CD4-positive, alpha-beta T cell (primary cell): ENCODE data around the gene SPATA2. TPM values are rescaled to one million over a fixed set of nuclear protein-coding genes. Genes with fewer than 3 reads are reported as not detected.

Experiments used
- ATAC-seq: fragments of 200-7000 bp; cut with Tn5 transposase; one replicate; pipeline ENCODE4 v1.10.0; 2022; ENCODE audit warnings: mild to moderate bottlenecking; ENCODE audit not compliant: poor library complexity
- CTCF ChIA-PET: fragments of 350-600 bp; sonication (Branson Sonifier 250); formaldehyde crosslinking; loops from one replicate; lab custom pipeline; 2021; ENCODE audit warnings: antibody characterized with exemption, inconsistent platforms; lab: Charles Lee
- POLR2A ChIA-PET: fragments of 350-600 bp; sonication (Branson Sonifier 250); formaldehyde crosslinking; loops from one replicate; lab custom pipeline; 2021; ENCODE audit warnings: antibody characterized with exemption, inconsistent platforms; lab: Charles Lee
- DNase-seq, 14 experiments: peaks; one replicate each; pipeline ENCODE4 v3.0.0-alpha.2; 2013 to 2020; ENCODE audit warnings: mixed read lengths in 2 of 14
- H3K27ac ChIP-seq, 2 donors: one replicate each; pipeline versions ENCODE4 v1.5.1 to v1.7.0; 2013; ENCODE audit warnings: low read length in 2 of 2, low read depth in 1 of 2, mild to moderate bottlenecking in 1 of 2
- H3K27me3 ChIP-seq, 2 experiments: 1 replicate in 1 of 2; 2 replicates in 1 of 2; pipeline versions ENCODE4 v1.6.1 to v1.7.0; 2013; ENCODE audit warnings: low read length in 2 of 2, control low read depth in 1 of 2, mild to moderate bottlenecking in 1 of 2, moderate library complexity in 1 of 2; ENCODE audit not compliant: insufficient read depth in 2 of 2, control insufficient read depth in 1 of 2
- H3K36me3 ChIP-seq: one replicate; pipeline ENCODE4 v1.6.1; 2013; ENCODE audit warnings: low read length, control low read depth; ENCODE audit not compliant: insufficient read depth
- H3K4me1 ChIP-seq: one replicate; pipeline ENCODE4 v1.6.1; 2013; ENCODE audit warnings: low read length, control low read depth; ENCODE audit not compliant: insufficient read depth
- H3K4me3 ChIP-seq: one replicate; pipeline ENCODE4 v1.5.1; 2013; ENCODE audit warnings: mild to moderate bottlenecking, low read length, moderate library complexity
- H3K9me3 ChIP-seq, 2 experiments: 1 replicate in 1 of 2; 2 replicates in 1 of 2; pipeline versions ENCODE4 v1.6.1 to v1.7.0; 2013; ENCODE audit warnings: low read length in 2 of 2, mild to moderate bottlenecking in 2 of 2, control low read depth in 1 of 2, moderate library complexity in 1 of 2; ENCODE audit not compliant: control insufficient read depth in 1 of 2, insufficient read depth in 1 of 2
- H3K27ac Mint-ChIP-seq: one replicate; pipeline ENCODE4 v1.8.0; 2020; ENCODE audit warnings: mixed read lengths
- H3K27me3 Mint-ChIP-seq: one replicate; pipeline ENCODE4 v1.8.0; 2021; ENCODE audit warnings: mixed read lengths
- H3K36me3 Mint-ChIP-seq: one replicate; pipeline ENCODE4 v1.8.0; 2021; ENCODE audit warnings: low read depth, mixed read lengths
- H3K4me1 Mint-ChIP-seq: one replicate; pipeline ENCODE4 v1.8.0; 2021; ENCODE audit warnings: low read depth, mixed read lengths
- H3K4me3 Mint-ChIP-seq: one replicate; pipeline ENCODE4 v1.8.0; 2020; ENCODE audit warnings: mild to moderate bottlenecking, mixed read lengths
- H3K9me3 Mint-ChIP-seq: one replicate; pipeline ENCODE4 v1.8.0; 2020; ENCODE audit warnings: mixed read lengths
- intact Hi-C, 2 experiments: fragments of 100-400 bp; cut with DNase I in 1 of 2; cut with micrococcal nuclease in 1 of 2; formaldehyde crosslinking; loops; one replicate each; pipeline versions ENCODE4 v1.15.1 to v1.9.0; 2023 to 2025; cut with DNase I, micrococcal nuclease
- total RNA-seq, 174 experiments: library from RNA in 2 of 174; stranded (reverse) in 2 of 174; gene quantifications; one replicate each; pipeline ENCODE4 v1.2.3 and lab custom pipeline; 2021 to 2026
- TF ChIP-seq, protein P1 (sequence below): fragments of 200-600 bp; IDR thresholded peaks from one replicate; pipeline ENCODE4 v1.8.0; 2022; ENCODE audit warnings: antibody characterized with exemption, mild to moderate bottlenecking

The SPATA2 gene
- total RNA-seq, 2 experiments from 2014 or later: 16.0 to 16.4 TPM

DNA sequence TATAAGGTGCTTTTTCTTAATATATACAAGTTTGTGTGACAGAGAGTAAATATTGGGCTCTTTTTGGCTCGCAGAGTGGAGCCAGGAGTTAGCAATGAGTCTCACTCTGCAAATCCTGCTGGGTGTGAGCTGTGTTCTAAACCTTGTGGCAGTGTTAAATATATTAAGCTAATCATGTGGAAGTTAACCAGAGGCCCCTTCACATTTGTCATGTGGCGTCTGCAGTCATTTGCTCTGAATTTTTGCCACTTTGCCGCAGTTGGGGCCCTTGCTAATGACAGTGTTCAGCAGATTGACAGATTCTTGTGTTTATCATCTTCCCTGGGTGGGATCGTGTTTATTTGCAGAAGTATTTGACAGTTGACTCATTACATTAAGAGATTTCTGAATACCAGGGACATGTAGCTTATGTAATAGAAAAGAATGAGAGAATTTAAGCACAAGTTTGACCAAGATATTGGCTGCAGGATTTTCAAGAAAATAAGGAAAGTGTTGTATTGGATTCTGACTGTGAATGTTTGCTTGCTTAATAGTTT is 37.9 kb downstream of the SPATA2 start:
- Mint-ChIP-seq H3K4me3 (no peak overlapping the region), H3K36me3 (peaks cover 72% of the 10 kb centered on the region), H3K27ac (no peak overlapping the region), H3K4me1 (no peaks in the 10 kb centered on the region), H3K9me3 (no peaks in the 10 kb centered on the region), H3K27me3 (no peaks in the 10 kb centered on the region)
- intact Hi-C loops: no loop called here
- no peaks in the 10 kb centered on the region for H3K9me3 ChIP-seq
- CTCF ChIA-PET: no interaction called here
- POLR2A ChIA-PET: no interaction called here
- TF ChIP-seq, protein P1, sequence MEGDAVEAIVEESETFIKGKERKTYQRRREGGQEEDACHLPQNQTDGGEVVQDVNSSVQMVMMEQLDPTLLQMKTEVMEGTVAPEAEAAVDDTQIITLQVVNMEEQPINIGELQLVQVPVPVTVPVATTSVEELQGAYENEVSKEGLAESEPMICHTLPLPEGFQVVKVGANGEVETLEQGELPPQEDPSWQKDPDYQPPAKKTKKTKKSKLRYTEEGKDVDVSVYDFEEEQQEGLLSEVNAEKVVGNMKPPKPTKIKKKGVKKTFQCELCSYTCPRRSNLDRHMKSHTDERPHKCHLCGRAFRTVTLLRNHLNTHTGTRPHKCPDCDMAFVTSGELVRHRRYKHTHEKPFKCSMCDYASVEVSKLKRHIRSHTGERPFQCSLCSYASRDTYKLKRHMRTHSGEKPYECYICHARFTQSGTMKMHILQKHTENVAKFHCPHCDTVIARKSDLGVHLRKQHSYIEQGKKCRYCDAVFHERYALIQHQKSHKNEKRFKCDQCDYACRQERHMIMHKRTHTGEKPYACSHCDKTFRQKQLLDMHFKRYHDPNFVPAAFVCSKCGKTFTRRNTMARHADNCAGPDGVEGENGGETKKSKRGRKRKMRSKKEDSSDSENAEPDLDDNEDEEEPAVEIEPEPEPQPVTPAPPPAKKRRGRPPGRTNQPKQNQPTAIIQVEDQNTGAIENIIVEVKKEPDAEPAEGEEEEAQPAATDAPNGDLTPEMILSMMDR: no peak
- no peak for ATAC-seq
- no peak overlapping the region for H3K4me3 ChIP-seq
- DNase-seq: no peak
- no peak overlapping the region for H3K27ac ChIP-seq
- H3K27me3 ChIP-seq: no peaks in the 10 kb centered on the region
- H3K36me3 ChIP-seq: peaks cover 47% of the 10 kb centered on the region
- no peaks in the 10 kb centered on the region for H3K4me1 ChIP-seq

DNA sequence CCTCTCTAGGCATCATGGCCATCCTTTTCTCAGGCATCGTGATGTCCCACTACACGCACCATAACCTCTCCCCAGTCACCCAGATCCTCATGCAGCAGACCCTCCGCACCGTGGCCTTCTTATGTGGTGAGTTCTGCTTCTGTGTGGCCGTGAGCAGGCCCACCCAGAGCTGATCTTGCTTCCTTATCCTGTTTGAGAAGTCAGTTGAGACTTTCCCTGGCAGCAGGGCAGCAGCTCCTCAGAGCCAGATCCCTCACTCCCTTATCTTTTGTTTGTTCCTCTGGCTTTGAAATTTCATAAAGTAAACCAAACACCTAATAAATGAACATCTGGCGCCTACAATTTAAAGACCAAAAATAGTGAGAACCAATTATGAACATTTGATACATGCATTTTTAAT is 40.6 kb downstream of the SPATA2 start:
- H3K9me3 ChIP-seq: no peaks in the 10 kb centered on the region
- TF ChIP-seq, protein P1: no peak
- no peak overlapping the region for H3K27ac ChIP-seq
- Mint-ChIP-seq H3K27ac (no peak overlapping the region), H3K27me3 (no peaks in the 10 kb centered on the region), H3K4me1 (no peaks in the 10 kb centered on the region), H3K9me3 (no peaks in the 10 kb centered on the region), H3K36me3 (peaks cover 56% of the 10 kb centered on the region), H3K4me3 (no peak overlapping the region)
- POLR2A ChIA-PET: no interaction called here
- peak in 1 of 14 experiments; percentile 11 for DNase-seq
- no peak for ATAC-seq
- H3K27me3 ChIP-seq: no peaks in the 10 kb centered on the region
- no peaks in the 10 kb centered on the region for H3K4me1 ChIP-seq
- peaks cover 43% of the 10 kb centered on the region for H3K36me3 ChIP-seq
- CTCF ChIA-PET: no interaction called here
- intact Hi-C loops: no loop called here
- no peak overlapping the region for H3K4me3 ChIP-seq

DNA sequence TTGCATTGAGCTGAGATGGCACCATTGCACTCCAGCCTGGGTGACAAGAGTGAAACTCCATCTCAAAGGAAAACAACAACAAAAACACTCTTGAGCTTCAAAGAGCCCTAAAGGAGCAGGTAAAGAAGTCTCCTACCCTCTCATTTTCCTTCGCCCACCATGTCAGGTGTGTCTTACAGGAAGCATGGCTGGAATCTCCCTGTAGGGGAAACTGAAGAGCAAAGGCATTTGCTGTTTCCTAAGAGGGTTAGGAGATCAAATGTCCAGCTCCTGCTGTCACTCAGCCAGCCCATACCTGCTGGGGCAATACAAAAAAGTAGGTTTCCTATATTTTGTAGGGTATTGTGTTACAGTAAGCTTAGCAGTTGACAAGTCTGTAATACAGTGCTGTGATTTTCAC is 43.3 kb downstream of the SPATA2 start:
- H3K27ac Mint-ChIP-seq: no peak overlapping the region
- H3K9me3 ChIP-seq: no peaks in the 10 kb centered on the region
- no peak for ATAC-seq
- no peak overlapping the region for H3K4me3 Mint-ChIP-seq
- H3K4me1 ChIP-seq: no peaks in the 10 kb centered on the region
- H3K4me3 ChIP-seq: no peak overlapping the region
- H3K27ac ChIP-seq: no peak overlapping the region
- no peaks in the 10 kb centered on the region for H3K4me1 Mint-ChIP-seq
- H3K36me3 ChIP-seq: peaks cover 52% of the 10 kb centered on the region
- H3K9me3 Mint-ChIP-seq: no peaks in the 10 kb centered on the region
- intact Hi-C loops: no loop called here
- DNase-seq: no peak
- H3K36me3 Mint-ChIP-seq: peaks cover 53% of the 10 kb centered on the region
- H3K27me3 ChIP-seq: no peaks in the 10 kb centered on the region
- TF ChIP-seq, protein P1: no peak
- CTCF ChIA-PET: no interaction called here
- no peaks in the 10 kb centered on the region for H3K27me3 Mint-ChIP-seq
- POLR2A ChIA-PET: interaction anchor here (0.7 kb wide), 1 partner anchor 63 kb away, joined by 4 read pairs; no protein-coding TSS in a partner anchor
